CD4-positive, alpha-beta T cell (primary cell): ENCODE measurements around the gene METTL24. TPM values are rescaled to one million over a fixed set of nuclear protein-coding genes. Genes with fewer than 3 reads are reported as not detected.

Experiments used
- ATAC-seq: fragments of 200-7000 bp; cut with Tn5 transposase; one replicate; pipeline ENCODE4 v1.10.0; 2022; ENCODE audit warnings: mild to moderate bottlenecking; ENCODE audit not compliant: poor library complexity
- CTCF ChIA-PET: fragments of 350-600 bp; sonication (Branson Sonifier 250); formaldehyde crosslinking; loops from one replicate; lab custom pipeline; 2021; ENCODE audit warnings: antibody characterized with exemption, inconsistent platforms; lab: Charles Lee
- POLR2A ChIA-PET: fragments of 350-600 bp; sonication (Branson Sonifier 250); formaldehyde crosslinking; loops from one replicate; lab custom pipeline; 2021; ENCODE audit warnings: antibody characterized with exemption, inconsistent platforms; lab: Charles Lee
- DNase-seq, 14 experiments: peaks; one replicate each; pipeline ENCODE4 v3.0.0-alpha.2; 2013 to 2020; ENCODE audit warnings: mixed read lengths in 2 of 14
- H3K27ac ChIP-seq, 2 donors: one replicate each; pipeline versions ENCODE4 v1.5.1 to v1.7.0; 2013; ENCODE audit warnings: low read length in 2 of 2, low read depth in 1 of 2, mild to moderate bottlenecking in 1 of 2
- H3K27me3 ChIP-seq, 2 experiments: 1 replicate in 1 of 2; 2 replicates in 1 of 2; pipeline versions ENCODE4 v1.6.1 to v1.7.0; 2013; ENCODE audit warnings: low read length in 2 of 2, control low read depth in 1 of 2, mild to moderate bottlenecking in 1 of 2, moderate library complexity in 1 of 2; ENCODE audit not compliant: insufficient read depth in 2 of 2, control insufficient read depth in 1 of 2
- H3K36me3 ChIP-seq: one replicate; pipeline ENCODE4 v1.6.1; 2013; ENCODE audit warnings: low read length, control low read depth; ENCODE audit not compliant: insufficient read depth
- H3K4me1 ChIP-seq: one replicate; pipeline ENCODE4 v1.6.1; 2013; ENCODE audit warnings: low read length, control low read depth; ENCODE audit not compliant: insufficient read depth
- H3K4me3 ChIP-seq: one replicate; pipeline ENCODE4 v1.5.1; 2013; ENCODE audit warnings: mild to moderate bottlenecking, low read length, moderate library complexity
- H3K9me3 ChIP-seq, 2 experiments: 1 replicate in 1 of 2; 2 replicates in 1 of 2; pipeline versions ENCODE4 v1.6.1 to v1.7.0; 2013; ENCODE audit warnings: low read length in 2 of 2, mild to moderate bottlenecking in 2 of 2, control low read depth in 1 of 2, moderate library complexity in 1 of 2; ENCODE audit not compliant: control insufficient read depth in 1 of 2, insufficient read depth in 1 of 2
- H3K27ac Mint-ChIP-seq: one replicate; pipeline ENCODE4 v1.8.0; 2020; ENCODE audit warnings: mixed read lengths
- H3K27me3 Mint-ChIP-seq: one replicate; pipeline ENCODE4 v1.8.0; 2021; ENCODE audit warnings: mixed read lengths
- H3K36me3 Mint-ChIP-seq: one replicate; pipeline ENCODE4 v1.8.0; 2021; ENCODE audit warnings: low read depth, mixed read lengths
- H3K4me1 Mint-ChIP-seq: one replicate; pipeline ENCODE4 v1.8.0; 2021; ENCODE audit warnings: low read depth, mixed read lengths
- H3K4me3 Mint-ChIP-seq: one replicate; pipeline ENCODE4 v1.8.0; 2020; ENCODE audit warnings: mild to moderate bottlenecking, mixed read lengths
- H3K9me3 Mint-ChIP-seq: one replicate; pipeline ENCODE4 v1.8.0; 2020; ENCODE audit warnings: mixed read lengths
- CTCF ChIP-seq: fragments of 200-600 bp; IDR thresholded peaks from one replicate; pipeline ENCODE4 v1.8.0; 2022; ENCODE audit warnings: antibody characterized with exemption, mild to moderate bottlenecking
- intact Hi-C, 2 experiments: fragments of 100-400 bp; cut with DNase I in 1 of 2; cut with micrococcal nuclease in 1 of 2; formaldehyde crosslinking; loops; one replicate each; pipeline versions ENCODE4 v1.15.1 to v1.9.0; 2023 to 2025; cut with DNase I, micrococcal nuclease
- total RNA-seq, 174 experiments: library from RNA in 2 of 174; stranded (reverse) in 2 of 174; gene quantifications; one replicate each; pipeline ENCODE4 v1.2.3 and lab custom pipeline; 2021 to 2026

Gene METTL24
- total RNA-seq, 2 experiments from 2014 or later: not detected

GRCh38 chr6:110332281-110332680 is 25.9 kb downstream of the METTL24 start:
- Histone ChIP-seq H3K9me3 (no peaks in the 10 kb centered on the region), H3K27me3 (peaks cover 0 to 5% of the 10 kb centered on the region in 2 experiments), H3K27ac (no peak overlapping the region), H3K4me1 (no peaks in the 10 kb centered on the region), H3K4me3 (no peak overlapping the region), H3K36me3 (no peaks in the 10 kb centered on the region)
- Mint-ChIP-seq H3K4me3 (no peak overlapping the region), H3K36me3 (no peaks in the 10 kb centered on the region), H3K4me1 (no peaks in the 10 kb centered on the region), H3K27me3 (peaks cover 4% of the 10 kb centered on the region), H3K27ac (no peak overlapping the region), H3K9me3 (no peaks in the 10 kb centered on the region)
- POLR2A ChIA-PET: no interaction called here
- CTCF ChIA-PET: no interaction called here
- no peak for ATAC-seq
- no peak for DNase-seq
- intact Hi-C loops: no loop called here
- no peak for TF ChIP-seq CTCF

GRCh38 chr6:110331816-110332215 is 26.3 kb downstream of the METTL24 start:
- H3K27ac Mint-ChIP-seq: no peak overlapping the region
- TF ChIP-seq CTCF: no peak
- no peaks in the 10 kb centered on the region for H3K4me1 Mint-ChIP-seq
- no peaks in the 10 kb centered on the region for H3K9me3 ChIP-seq
- H3K4me1 ChIP-seq: no peaks in the 10 kb centered on the region
- H3K27ac ChIP-seq: no peak overlapping the region
- peaks cover 0 to 5% of the 10 kb centered on the region in 2 experiments for H3K27me3 ChIP-seq
- H3K36me3 Mint-ChIP-seq: no peaks in the 10 kb centered on the region
- ChIA-PET POLR2A (no interaction called here), CTCF (no interaction called here)
- intact Hi-C loops: no loop called here
- DNase-seq (no peak), ATAC-seq (no peak)
- no peak overlapping the region for H3K4me3 ChIP-seq
- H3K27me3 Mint-ChIP-seq: peaks cover 4% of the 10 kb centered on the region
- H3K4me3 Mint-ChIP-seq: no peak overlapping the region
- no peaks in the 10 kb centered on the region for H3K9me3 Mint-ChIP-seq
- no peaks in the 10 kb centered on the region for H3K36me3 ChIP-seq

- Histone ChIP-seq H3K4me1 (no peaks in the 10 kb centered on the region), H3K4me3 (no peak overlapping the region), H3K27ac (no peak overlapping the region), H3K36me3 (no peaks in the 10 kb centered on the region), H3K27me3 (peaks cover 0 to 5% of the 10 kb centered on the region in 2 experiments), H3K9me3 (no peaks in the 10 kb centered on the region)
- intact Hi-C loops: no loop called here
- no peaks in the 10 kb centered on the region for H3K4me1 Mint-ChIP-seq
- H3K9me3 Mint-ChIP-seq: no peaks in the 10 kb centered on the region
- H3K27me3 Mint-ChIP-seq: peaks cover 4% of the 10 kb centered on the region
- no peak overlapping the region for H3K4me3 Mint-ChIP-seq
- ChIA-PET POLR2A (no interaction called here), CTCF (no interaction called here)
- H3K36me3 Mint-ChIP-seq: no peaks in the 10 kb centered on the region
- no peak overlapping the region for H3K27ac Mint-ChIP-seq
- ATAC-seq: no peak
- no peak for DNase-seq
- TF ChIP-seq CTCF: no peak
Measured at GRCh38 chr6:110331390-110331789, 26.8 kb downstream of the METTL24 start.
